SK-N-SH (cell line): ENCODE data around the gene MACROD2. TPM values are rescaled to one million over a fixed set of nuclear protein-coding genes. Genes with fewer than 3 reads are reported as not detected.

Source experiments
- CTCF ChIA-PET: fragments of 300-600, 350-600 bp; formaldehyde crosslinking; extraction: SDS; loops from one replicate; lab custom pipeline; 2021; lab: Yijun Ruan, JAX
- POLR2A ChIA-PET: fragments of 350-600 bp; sonication (Branson Sonifier 250); formaldehyde crosslinking; extraction: SDS; loops from one replicate; lab custom pipeline; 2020; ENCODE audit warnings: antibody characterized with exemption, inconsistent platforms; lab: Yijun Ruan, JAX
- DNase-seq: peaks from one replicate; pipeline ENCODE4 v3.0.0; 2012
- H2AFZ ChIP-seq: fragments of 200-600 bp; sonication (generic); 2 replicates; pipeline ENCODE4 v1.8.1; 2016; ENCODE audit warnings: antibody characterized with exemption, mild to moderate bottlenecking, low read depth
- H3F3A ChIP-seq: fragments of 200-600 bp; sonication (generic); replicated peaks from 2 replicates; pipeline ENCODE3; 2016; ENCODE audit warnings: antibody characterized with exemption, mild to moderate bottlenecking; ENCODE audit not compliant: insufficient read depth
- H3K27ac ChIP-seq, 2 experiments: fragments of 200-500 bp in 1 of 2; fragments of 200-600 bp in 1 of 2; sonication (Bioruptor generic) in 1 of 2; sonication (generic), shearing (Covaris generic) in 1 of 2; 2 replicates each; pipeline versions ENCODE4 v1.5.1 to v1.6.1; 2014 to 2016; ENCODE audit warnings: low read depth in 2 of 2, inconsistent platforms in 1 of 2, low read length in 1 of 2, mild to moderate bottlenecking in 1 of 2, mixed read lengths in 1 of 2
- H3K27me3 ChIP-seq: fragments of 200-600 bp; sonication (generic), shearing (Covaris generic); 2 replicates; pipeline ENCODE4 v1.6.1; 2016; ENCODE audit warnings: mixed run types; ENCODE audit not compliant: insufficient read depth
- H3K36me3 ChIP-seq, 2 experiments: fragments of 200-500 bp in 1 of 2; fragments of 200-600 bp in 1 of 2; sonication (Bioruptor generic) in 1 of 2; sonication (generic) in 1 of 2; replicated peaks in 1 of 2; 2 replicates each; pipeline versions ENCODE3 to v1.5.1; 2014 to 2016; ENCODE audit warnings: low read length in 1 of 2, mild to moderate bottlenecking in 1 of 2; ENCODE audit not compliant: insufficient read depth in 2 of 2, control insufficient read depth in 1 of 2
- H3K4me1 ChIP-seq, 2 experiments: fragments of 200-500 bp in 1 of 2; fragments of 200-600 bp in 1 of 2; sonication (Bioruptor generic) in 1 of 2; sonication (generic), shearing (Covaris generic) in 1 of 2; 2 replicates each; pipeline versions ENCODE4 v1.5.1 to v1.6.1; 2014 to 2016; ENCODE audit warnings: low read depth in 1 of 2, low read length in 1 of 2, mixed run types in 1 of 2; ENCODE audit not compliant: insufficient read depth in 2 of 2, control insufficient read depth in 1 of 2
- H3K4me2 ChIP-seq: fragments of 200-600 bp; sonication (generic), shearing (Covaris generic); 2 replicates; pipeline ENCODE4 v1.6.1; 2017; ENCODE audit warnings: mixed run types
- H3K4me3 ChIP-seq, 2 experiments: fragments of 200-500 bp in 1 of 2; fragments of 200-600 bp in 1 of 2; sonication (Bioruptor generic) in 1 of 2; sonication (generic), shearing (Covaris generic) in 1 of 2; 2 replicates each; pipeline versions ENCODE4 v1.5.1 to v1.8.1; 2014 to 2016; ENCODE audit warnings: low read depth in 2 of 2, inconsistent platforms in 1 of 2, low read length in 1 of 2, mild to moderate bottlenecking in 1 of 2, mixed read lengths in 1 of 2, moderate library complexity in 1 of 2
- H3K79me2 ChIP-seq: fragments of 200-600 bp; sonication (generic); 2 replicates; pipeline ENCODE4 v1.8.1; 2017; ENCODE audit warnings: mild to moderate bottlenecking; ENCODE audit not compliant: insufficient read depth
- H3K9ac ChIP-seq: fragments of 200-600 bp; sonication (generic); 2 replicates; pipeline ENCODE4 v1.6.1; 2017; ENCODE audit warnings: mixed run types
- H3K9me2 ChIP-seq: fragments of 200-600 bp; sonication (generic); 2 replicates; pipeline ENCODE4 v1.6.1; 2017; ENCODE audit warnings: mixed run types
- H3K9me3 ChIP-seq: fragments of 200-600 bp; sonication (generic); 2 replicates; pipeline ENCODE4 v1.6.1; 2017; ENCODE audit warnings: mixed run types, mild to moderate bottlenecking, moderate library complexity
- H4K20me1 ChIP-seq: fragments of 200-600 bp; sonication (generic); 2 replicates; pipeline ENCODE4 v1.6.1; 2017; ENCODE audit warnings: mild to moderate bottlenecking, mixed run types; ENCODE audit not compliant: insufficient read depth
- CTCF ChIP-seq: fragments of 200-600 bp; sonication (generic); IDR thresholded peaks from 2 replicates; pipeline ENCODE4 v1.6.1; 2017; ENCODE audit warnings: antibody characterized with exemption, mild to moderate bottlenecking, moderate library complexity
- FOSL2 ChIP-seq: IDR thresholded peaks from 2 replicates; pipeline ENCODE4 v1.4.0; 2012; ENCODE audit warnings: low read depth, mild to moderate bottlenecking, moderate library complexity, borderline replicate concordance
- FOXJ3 ChIP-seq: sonication (generic); formaldehyde crosslinking; IDR thresholded peaks from 2 replicates; pipeline ENCODE4 v1.5.1; 2020; ENCODE audit warnings: mild to moderate bottlenecking, missing genetic modification reagents
- FOXM1 ChIP-seq: IDR thresholded peaks from 2 replicates; pipeline ENCODE4 v1.4.0; 2012; ENCODE audit warnings: low read depth, mild to moderate bottlenecking
- GABPA ChIP-seq: IDR thresholded peaks from 2 replicates; pipeline ENCODE4 v1.4.0; 2012; ENCODE audit warnings: low read depth, mild to moderate bottlenecking
- GATA2 ChIP-seq: sonication (generic); formaldehyde crosslinking; IDR thresholded peaks from 2 replicates; pipeline ENCODE4 v1.5.0; 2020; ENCODE audit warnings: mild to moderate bottlenecking, missing genetic modification reagents
- JUND ChIP-seq: IDR thresholded peaks from 2 replicates; pipeline ENCODE4 v1.4.0; 2012
- MAX ChIP-seq: IDR thresholded peaks from 2 replicates; pipeline ENCODE4 v1.4.0; 2012; ENCODE audit warnings: low read depth
- MEF2A ChIP-seq: IDR thresholded peaks from 2 replicates; pipeline ENCODE4 v1.4.0; 2012; ENCODE audit warnings: low read depth, borderline replicate concordance
- MXI1 ChIP-seq: IDR thresholded peaks from 2 replicates; pipeline ENCODE4 v1.6.1; 2012; ENCODE audit warnings: mild to moderate bottlenecking, low read depth, low read length, improper control_type of control experiment
- RAD21 ChIP-seq: IDR thresholded peaks from 2 replicates; pipeline ENCODE4 v1.6.1; 2012; ENCODE audit warnings: mild to moderate bottlenecking, low read length
- RCOR1 ChIP-seq: fragments of 150-350 bp; IDR thresholded peaks from 2 replicates; pipeline ENCODE4 v1.6.1; 2017; ENCODE audit warnings: antibody characterized with exemption, low read length
- RFX5 ChIP-seq: IDR thresholded peaks from 2 replicates; pipeline ENCODE4 v1.6.1; 2012; ENCODE audit warnings: mild to moderate bottlenecking, improper control_type of control experiment, low read length
- SIN3A ChIP-seq: IDR thresholded peaks from 2 replicates; pipeline ENCODE4 v1.6.1; 2012; ENCODE audit warnings: low read depth, mild to moderate bottlenecking, low read length, moderate library complexity, borderline replicate concordance
- SMC3 ChIP-seq: IDR thresholded peaks from 2 replicates; pipeline ENCODE4 v1.6.1; 2012; ENCODE audit warnings: low read depth, low read length, improper control_type of control experiment
- TCF12 ChIP-seq: IDR thresholded peaks from 2 replicates; pipeline ENCODE4 v1.4.0; 2012
- USF1 ChIP-seq: IDR thresholded peaks from 2 replicates; pipeline ENCODE4 v1.4.0; 2012; ENCODE audit warnings: low read depth, borderline replicate concordance
- YY1 ChIP-seq: IDR thresholded peaks from 2 replicates; pipeline ENCODE4 v1.4.0; 2012; ENCODE audit warnings: low read depth, mild to moderate bottlenecking
- ZBTB33 ChIP-seq: IDR thresholded peaks from 2 replicates; pipeline ENCODE4 v1.4.0; 2012; ENCODE audit warnings: low read depth, borderline replicate concordance
- polyA plus RNA-seq, 3 experiments: library from polyadenylated mRNA; depleted of rRNA; stranded (reverse); fragments of >200 nt; gene quantifications; 2 replicates each; pipeline ENCODE4 v1.2.3, GENCODE V29; 2012
- TF ChIP-seq, protein P1 (sequence below): IDR thresholded peaks from 2 replicates; pipeline ENCODE4 v1.6.1; 2012; ENCODE audit warnings: mild to moderate bottlenecking, low read depth, low read length, moderate library complexity

MACROD2 gene
- polyA plus RNA-seq, 1 of the 3 experiments (the other 2 are of a cell fraction) = 0.33 TPM

- no peak overlapping the region for H3K4me3 ChIP-seq
- CTCF ChIA-PET = no interaction called here
These were observed 1064.1 kb downstream of the MACROD2 start for GRCh38 chr20:15059438-15059837.

More at GRCh38 chr20:15059438-15059837, 1064.1 kb downstream of the MACROD2 start:
- TF ChIP-seq, protein P1, sequence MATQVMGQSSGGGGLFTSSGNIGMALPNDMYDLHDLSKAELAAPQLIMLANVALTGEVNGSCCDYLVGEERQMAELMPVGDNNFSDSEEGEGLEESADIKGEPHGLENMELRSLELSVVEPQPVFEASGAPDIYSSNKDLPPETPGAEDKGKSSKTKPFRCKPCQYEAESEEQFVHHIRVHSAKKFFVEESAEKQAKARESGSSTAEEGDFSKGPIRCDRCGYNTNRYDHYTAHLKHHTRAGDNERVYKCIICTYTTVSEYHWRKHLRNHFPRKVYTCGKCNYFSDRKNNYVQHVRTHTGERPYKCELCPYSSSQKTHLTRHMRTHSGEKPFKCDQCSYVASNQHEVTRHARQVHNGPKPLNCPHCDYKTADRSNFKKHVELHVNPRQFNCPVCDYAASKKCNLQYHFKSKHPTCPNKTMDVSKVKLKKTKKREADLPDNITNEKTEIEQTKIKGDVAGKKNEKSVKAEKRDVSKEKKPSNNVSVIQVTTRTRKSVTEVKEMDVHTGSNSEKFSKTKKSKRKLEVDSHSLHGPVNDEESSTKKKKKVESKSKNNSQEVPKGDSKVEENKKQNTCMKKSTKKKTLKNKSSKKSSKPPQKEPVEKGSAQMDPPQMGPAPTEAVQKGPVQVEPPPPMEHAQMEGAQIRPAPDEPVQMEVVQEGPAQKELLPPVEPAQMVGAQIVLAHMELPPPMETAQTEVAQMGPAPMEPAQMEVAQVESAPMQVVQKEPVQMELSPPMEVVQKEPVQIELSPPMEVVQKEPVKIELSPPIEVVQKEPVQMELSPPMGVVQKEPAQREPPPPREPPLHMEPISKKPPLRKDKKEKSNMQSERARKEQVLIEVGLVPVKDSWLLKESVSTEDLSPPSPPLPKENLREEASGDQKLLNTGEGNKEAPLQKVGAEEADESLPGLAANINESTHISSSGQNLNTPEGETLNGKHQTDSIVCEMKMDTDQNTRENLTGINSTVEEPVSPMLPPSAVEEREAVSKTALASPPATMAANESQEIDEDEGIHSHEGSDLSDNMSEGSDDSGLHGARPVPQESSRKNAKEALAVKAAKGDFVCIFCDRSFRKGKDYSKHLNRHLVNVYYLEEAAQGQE = no peak
- TF ChIP-seq YY1 (no peak), FOXJ3 (CRISPR knock-in tag) (no peak), GATA2 (CRISPR knock-in tag) (no peak), CTCF (no peak), RCOR1 (no peak), MXI1 (no peak), TCF12 (no peak), MAX (no peak), SIN3A (no peak), FOSL2 (no peak), ZBTB33 (no peak), JUND (no peak), RFX5 (no peak), FOXM1 (no peak), USF1 (no peak), SMC3 (no peak), MEF2A (no peak), RAD21 (no peak), GABPA (no peak)
- TF ChIP-seq, all 33 proteins: peak for 0
- Histone ChIP-seq H3K9me2 (no peaks in the 10 kb centered on the region), H3K27me3 (no peaks in the 10 kb centered on the region), H3K79me2 (no peaks in the 10 kb centered on the region), H3K9me3 (0 out of 2 replicates have a peak, but pooled peaks cover 5% of the 10 kb centered on the region), H3K9ac (no peak overlapping the region), H3K4me2 (no peak overlapping the region), H3K4me1 (no peaks in the 10 kb centered on the region; a peak in 1 of 4 replicates), H3K36me3 (no peaks in the 10 kb centered on the region), H4K20me1 (no peaks in the 10 kb centered on the region), H3F3A (no peaks in the 10 kb centered on the region), H3K27ac (no peak overlapping the region), H2AFZ (no peak overlapping the region)
- POLR2A ChIA-PET = no interaction called here
- no peak for DNase-seq
